Esophagus squamous epithelium (tissue), 5 donors: ENCODE results near the gene MRC2. TPM values are rescaled to one million over a fixed set of nuclear protein-coding genes. Genes with fewer than 3 reads are reported as not detected.

ENCODE experiments used
- DNase-seq: peaks from one replicate; lab custom pipeline; 2025; lab: John Stamatoyannopoulos, UW
- H3K27ac ChIP-seq, 4 donors: fragments of 200-600 bp; sonication (generic); one replicate each; pipeline ENCODE4 v1.5.1; 2016 to 2019; ENCODE audit warnings: mild to moderate bottlenecking in 1 of 4
- H3K27me3 ChIP-seq, 4 donors: fragments of 200-600 bp; sonication (generic); 1 replicate in 3 of 4; 2 replicates in 1 of 4; pipeline versions ENCODE4 v1.5.1 to v1.6.0; 2017 to 2021; ENCODE audit warnings: antibody characterized with exemption in 1 of 4
- H3K36me3 ChIP-seq, 3 donors: fragments of 200-600 bp; sonication (generic); one replicate each; pipeline ENCODE4 v1.5.1; 2016 to 2019
- H3K4me1 ChIP-seq, 3 donors: fragments of 200-600 bp; sonication (generic); one replicate each; pipeline ENCODE4 v1.5.1; 2017 to 2019
- H3K4me3 ChIP-seq, 4 donors: fragments of 200-600 bp; sonication (generic); 1 replicate in 3 of 4; 2 replicates in 1 of 4; pipeline ENCODE4 v1.5.1; 2016 to 2019; ENCODE audit warnings: mild to moderate bottlenecking in 2 of 4, moderate library complexity in 1 of 4
- H3K9me3 ChIP-seq, 3 donors: fragments of 200-600 bp; sonication (generic); one replicate each; pipeline ENCODE4 v1.5.1; 2016 to 2019
- POLR2A ChIP-seq, 4 donors: fragments of 450-650 bp; IDR thresholded peaks; one replicate each; pipeline ENCODE4 v1.6.1; 2017; ENCODE audit warnings: antibody characterized with exemption in 4 of 4, mild to moderate bottlenecking in 4 of 4, moderate library complexity in 3 of 4
- WGBS, 2 donors: methylation state at CpG; one replicate each; pipeline ENCODE4 v1.1.5; 2018; 5-methylcytosine and 5-hydroxymethylcytosine counted together
- intact Hi-C: fragments of 100-400 bp; cut with DNase I; formaldehyde crosslinking; loops from one replicate; pipeline ENCODE4 v1.15.0; 2022
- total RNA-seq, 4 donors: library from RNA; depleted of rRNA; stranded (reverse); fragments of >200 nt; gene quantifications; one replicate each; pipeline ENCODE4 v1.1.0, GENCODE V29; 2016
- TF ChIP-seq, protein P1 (sequence below), 6 experiments: fragments of 450-650 bp in 4 of 6; fragments of 200-600 bp in 2 of 6; sonication (generic) in 2 of 6; IDR thresholded peaks; one replicate each; pipeline ENCODE4 v1.5.1; 2016 to 2019; ENCODE audit warnings: antibody characterized with exemption in 6 of 6, mild to moderate bottlenecking in 4 of 6, moderate library complexity in 4 of 6
- donor health status: DM: yes; HTN: yes; CAD: no.

The MRC2 gene
- total RNA-seq, 4 donors from 2014 or later: 38.8 to 64.7 (median 61.6) TPM

DNA sequence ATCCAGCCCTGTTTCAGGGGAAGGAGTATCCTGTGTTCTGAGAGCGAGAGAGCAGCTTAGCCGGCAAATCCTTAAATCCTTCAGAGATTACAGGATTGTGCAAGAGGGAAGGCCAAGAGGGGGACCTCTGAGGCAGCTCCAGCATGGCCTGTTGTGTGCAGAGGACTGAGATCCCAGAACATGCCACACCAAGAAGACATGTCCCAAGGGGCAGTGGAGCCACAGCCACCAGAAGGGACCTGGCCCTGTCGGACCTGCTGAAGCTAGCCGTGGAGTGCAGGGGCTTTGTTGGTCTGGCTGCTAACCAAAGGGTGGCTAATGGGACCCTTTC is 1.6 kb upstream of the MRC2 start:
- Histone ChIP-seq H3K4me1 (peaks cover 35 to 59% (median 41%) of the 10 kb centered on the region in 3 donors), H3K9me3 (no peaks in the 10 kb centered on the region), H3K27ac (peak overlapping the region in 3 of 4 donors; percentile 5 to 92 (median 13)), H3K36me3 (no peaks in the 10 kb centered on the region), H3K27me3 (peaks cover 0 to 34% (median 0%) of the 10 kb centered on the region in 4 donors), H3K4me3 (no peak overlapping the region)
- intact Hi-C loops: no loop called here
- WGBS, 2 donors: 33 to 37% methylated on average over 2 to 3 of the region's 4 CpGs
- TF ChIP-seq, protein P1, sequence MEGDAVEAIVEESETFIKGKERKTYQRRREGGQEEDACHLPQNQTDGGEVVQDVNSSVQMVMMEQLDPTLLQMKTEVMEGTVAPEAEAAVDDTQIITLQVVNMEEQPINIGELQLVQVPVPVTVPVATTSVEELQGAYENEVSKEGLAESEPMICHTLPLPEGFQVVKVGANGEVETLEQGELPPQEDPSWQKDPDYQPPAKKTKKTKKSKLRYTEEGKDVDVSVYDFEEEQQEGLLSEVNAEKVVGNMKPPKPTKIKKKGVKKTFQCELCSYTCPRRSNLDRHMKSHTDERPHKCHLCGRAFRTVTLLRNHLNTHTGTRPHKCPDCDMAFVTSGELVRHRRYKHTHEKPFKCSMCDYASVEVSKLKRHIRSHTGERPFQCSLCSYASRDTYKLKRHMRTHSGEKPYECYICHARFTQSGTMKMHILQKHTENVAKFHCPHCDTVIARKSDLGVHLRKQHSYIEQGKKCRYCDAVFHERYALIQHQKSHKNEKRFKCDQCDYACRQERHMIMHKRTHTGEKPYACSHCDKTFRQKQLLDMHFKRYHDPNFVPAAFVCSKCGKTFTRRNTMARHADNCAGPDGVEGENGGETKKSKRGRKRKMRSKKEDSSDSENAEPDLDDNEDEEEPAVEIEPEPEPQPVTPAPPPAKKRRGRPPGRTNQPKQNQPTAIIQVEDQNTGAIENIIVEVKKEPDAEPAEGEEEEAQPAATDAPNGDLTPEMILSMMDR (IDR thresholded peaks at IDR 0.05): no peak
- TF ChIP-seq POLR2A (IDR thresholded peaks at IDR 0.05): no peak
- DNase-seq: no peak

DNA sequence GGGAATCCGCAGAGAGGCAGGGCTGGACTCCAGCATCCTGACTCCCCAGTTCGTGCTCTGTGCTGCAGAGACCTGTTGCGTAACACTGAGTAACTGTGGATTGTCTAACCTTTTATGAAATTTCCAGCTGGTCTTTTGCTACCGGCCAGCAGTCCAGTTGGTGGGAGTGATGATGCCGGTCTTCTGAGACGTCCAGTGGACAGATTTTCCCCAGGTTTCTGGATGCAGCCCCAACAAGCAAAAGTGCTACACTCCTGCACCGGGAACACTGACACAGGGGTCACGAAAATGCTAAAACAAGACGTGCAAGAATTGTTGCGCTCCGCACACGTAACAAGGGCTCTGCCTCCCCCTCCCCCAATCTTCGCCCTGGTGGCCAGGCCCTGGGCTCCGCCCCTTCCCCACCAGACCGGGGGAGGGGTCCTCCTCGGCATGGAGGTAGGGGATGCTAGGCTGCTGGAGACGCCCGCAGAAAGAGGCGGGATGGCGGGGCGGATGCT is 701 bp upstream of the MRC2 start:
- H3K9me3 ChIP-seq: no peaks in the 10 kb centered on the region
- H3K36me3 ChIP-seq: no peaks in the 10 kb centered on the region
- H3K4me3 ChIP-seq: peak overlapping the region; percentile 59 to 84 (median 66)
- DNase-seq: no peak
- peaks cover 0 to 34% (median 0%) of the 10 kb centered on the region in 4 donors for H3K27me3 ChIP-seq
- H3K27ac ChIP-seq: peak overlapping the region; percentile 86 to 94 (median 90)
- peaks cover 35 to 66% (median 41%) of the 10 kb centered on the region in 3 donors for H3K4me1 ChIP-seq
- intact Hi-C loops: no loop called here
- WGBS, 2 donors: 3 to 44% methylated on average over 3 to 7 of the region's 21 CpGs
- TF ChIP-seq POLR2A (IDR thresholded peaks at IDR 0.05): no peak
- TF ChIP-seq, protein P1 (IDR thresholded peaks at IDR 0.05): no peak

DNA sequence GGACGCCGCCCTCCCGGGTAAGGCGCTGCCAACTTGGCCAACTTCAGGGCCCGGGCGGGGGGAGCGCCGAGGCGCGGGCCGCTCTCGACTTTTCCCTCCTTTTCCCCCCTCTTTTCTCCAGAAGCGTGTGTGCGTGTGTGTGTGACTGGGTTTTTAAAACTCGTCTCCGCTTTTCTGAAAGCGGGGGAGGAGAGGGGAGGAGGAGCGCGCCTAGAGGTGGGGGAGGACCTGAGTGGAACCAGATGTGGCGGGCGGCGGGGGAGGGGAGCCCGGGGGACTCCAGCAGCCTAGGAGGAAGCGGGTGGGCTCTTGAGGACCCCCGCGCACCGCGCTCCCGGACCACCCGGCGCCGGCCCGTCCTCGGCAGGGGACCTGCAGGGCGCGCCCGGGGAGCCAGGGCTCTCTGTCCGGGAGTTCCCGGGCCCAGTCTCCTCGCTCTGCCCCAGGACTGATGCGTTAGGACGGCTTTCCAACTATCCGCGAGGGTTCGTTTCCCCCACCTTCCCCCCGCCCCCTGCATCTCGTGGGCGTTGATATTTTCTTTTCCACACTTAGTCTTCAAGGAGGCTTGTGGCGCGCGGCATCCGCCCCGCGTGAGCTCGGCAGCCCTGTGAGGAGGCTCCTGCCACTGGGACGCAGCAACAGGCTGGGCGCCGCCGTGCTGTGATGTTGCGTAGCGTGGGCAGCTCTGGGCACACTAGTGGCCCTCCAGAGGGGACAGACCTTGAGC is 599 bp downstream of the MRC2 start:
- TF ChIP-seq, protein P1 (IDR thresholded peaks at IDR 0.05): no peak
- peak in 2 of 4 donors; percentile 12 to 31 for TF ChIP-seq POLR2A (IDR thresholded peaks at IDR 0.05)
- Histone ChIP-seq H3K4me3 (peak overlapping the region; percentile 59 to 84 (median 66)), H3K4me1 (peaks cover 35 to 78% (median 41%) of the 10 kb centered on the region in 3 donors), H3K27ac (peak overlapping the region; percentile 86 to 94 (median 90)), H3K36me3 (no peaks in the 10 kb centered on the region), H3K9me3 (no peaks in the 10 kb centered on the region), H3K27me3 (peaks cover 0 to 34% (median 0%) of the 10 kb centered on the region in 4 donors)
- 0 to 3% methylated on average over 1 to 8 of the region's 61 CpGs for WGBS, 2 donors
- intact Hi-C loops: no loop called here
- no peak for DNase-seq

DNA sequence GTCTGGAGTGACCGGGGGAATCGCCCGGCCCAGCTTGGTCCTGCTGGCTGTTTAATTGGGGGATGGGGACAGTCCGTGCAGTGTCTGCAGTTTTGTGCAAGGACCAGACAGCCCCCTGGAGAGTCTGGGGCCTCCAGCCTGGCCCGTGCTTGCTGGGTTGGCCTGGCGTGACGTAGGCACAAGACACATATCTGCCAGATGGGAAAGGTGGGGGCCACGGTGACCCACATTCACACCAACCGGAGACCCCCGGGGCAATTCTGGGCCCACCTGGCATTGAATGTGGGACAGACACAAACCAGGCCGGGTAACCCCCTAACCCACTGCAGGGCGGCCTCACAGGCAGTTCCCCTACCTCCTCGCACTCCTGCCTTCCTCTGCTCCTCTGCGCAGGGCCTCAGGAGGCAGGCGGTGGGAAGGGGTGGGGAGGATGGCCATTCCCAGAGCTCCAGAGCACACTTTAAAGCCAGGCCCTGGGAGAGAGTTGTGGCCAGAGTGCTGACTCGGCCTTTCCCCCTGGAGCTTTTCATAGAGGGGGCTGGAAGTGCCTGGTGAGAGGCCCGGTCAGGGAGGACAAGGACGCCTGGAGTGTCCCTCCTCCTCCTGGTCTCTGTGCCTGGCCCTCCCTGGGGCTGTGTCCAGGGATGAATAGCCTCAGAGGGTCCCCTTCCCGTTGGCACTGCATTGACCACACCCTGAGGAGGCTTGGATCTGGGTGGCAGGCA is 1.5 kb downstream of the MRC2 start:
- DNase-seq: no peak
- intact Hi-C loops: no loop called here

More for the DNA sequence above, 1.5 kb downstream of the MRC2 start:
- peaks cover 35 to 81% (median 41%) of the 10 kb centered on the region in 3 donors for H3K4me1 ChIP-seq
- peaks cover 0 to 34% (median 0%) of the 10 kb centered on the region in 4 donors for H3K27me3 ChIP-seq
- TF ChIP-seq POLR2A (IDR thresholded peaks at IDR 0.05): no peak
- TF ChIP-seq, protein P1 (IDR thresholded peaks at IDR 0.05): no peak
- H3K9me3 ChIP-seq: no peaks in the 10 kb centered on the region
- no peaks in the 10 kb centered on the region for H3K36me3 ChIP-seq
- peak overlapping the region; percentile 59 to 84 (median 66) for H3K4me3 ChIP-seq
- H3K27ac ChIP-seq: peak overlapping the region; percentile 86 to 94 (median 90)
- WGBS, 2 donors: 40 to 43% methylated on average over 2 to 10 of the region's 19 CpGs
